NCI-H1417 (cell line): ENCODE results near the gene ZFP28.

Source experiments
- DNase-seq, 3 experiments: peaks; one replicate each; lab custom pipeline; 2025; lab: John Stamatoyannopoulos, UW

Gene ZFP28

GRCh38 chr19:56596676-56597075 is 57.9 kb downstream of the ZFP28 start:
- DNase-seq, result no peak

- DNase-seq, result no peak
Measured at GRCh38 chr19:56597696-56598095, 58.9 kb downstream of the ZFP28 start.

GRCh38 chr19:56601375-56601774 is 62.6 kb downstream of the ZFP28 start:
- DNase-seq, result no peak

DNA sequence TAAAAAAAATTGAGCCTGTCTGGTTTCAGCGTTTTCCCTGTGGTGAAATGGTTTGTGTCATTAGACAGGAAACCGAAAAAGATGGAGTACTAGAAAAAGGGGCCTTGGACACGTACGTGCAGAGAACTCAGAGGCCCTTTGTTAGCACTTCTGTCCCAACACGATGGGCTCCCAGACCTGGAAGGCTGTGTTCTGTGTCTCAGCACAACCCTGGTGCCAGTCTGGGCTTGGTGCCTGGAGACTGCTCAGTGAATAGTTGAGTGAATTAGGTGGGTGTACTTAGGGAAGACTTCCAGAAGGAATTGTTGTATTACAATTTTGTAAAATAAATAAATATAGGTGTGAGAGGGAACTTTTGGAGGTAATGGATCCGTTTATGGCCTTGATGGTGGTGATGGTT is 65.1 kb downstream of the ZFP28 start:
- DNase-seq, result no peak
